MG63 (cell line): ENCODE measurements around the gene SRD5A2. TPM values are rescaled to one million over a fixed set of nuclear protein-coding genes. Genes with fewer than 3 reads are reported as not detected.
"Not testable (repeated sequence)": the region's sequence is repeated elsewhere in the genome, so short reads cannot be mapped to it uniquely, and the experiment has no call there.

Source experiments
- DNase-seq: peaks from one replicate; pipeline ENCODE4 v3.0.0-alpha.2; 2020
- H3K27me3 ChIP-seq: fragments of 250-450 bp; sonication (Bioruptor Pico); 2 replicates; pipeline ENCODE4 v1.5.1; 2020; ENCODE audit warnings: mild to moderate bottlenecking, moderate library complexity
- H3K36me3 ChIP-seq: fragments of 250-450 bp; sonication (Bioruptor Pico); 2 replicates; pipeline ENCODE4 v1.5.1; 2020; ENCODE audit warnings: mild to moderate bottlenecking, moderate library complexity
- H3K4me3 ChIP-seq: fragments of 250-450 bp; sonication (Bioruptor Pico); 2 replicates; pipeline ENCODE4 v1.5.1; 2020; ENCODE audit warnings: mild to moderate bottlenecking, moderate library complexity
- H3K9me3 ChIP-seq: fragments of 250-450 bp; sonication (Bioruptor Pico); 2 replicates; pipeline ENCODE4 v1.5.1; 2020; ENCODE audit warnings: mild to moderate bottlenecking, moderate library complexity
- total RNA-seq: library from RNA; depleted of rRNA; stranded (reverse); fragments of >200 nt; shearing (Covaris generic); gene quantifications from 2 replicates; pipeline ENCODE4 v1.2.3, GENCODE V29; 2014; ENCODE audit warnings: low replicate concordance; rRNA removed

The SRD5A2 gene
- total RNA-seq, 1 experiment from 2014 or later = not detected

DNA sequence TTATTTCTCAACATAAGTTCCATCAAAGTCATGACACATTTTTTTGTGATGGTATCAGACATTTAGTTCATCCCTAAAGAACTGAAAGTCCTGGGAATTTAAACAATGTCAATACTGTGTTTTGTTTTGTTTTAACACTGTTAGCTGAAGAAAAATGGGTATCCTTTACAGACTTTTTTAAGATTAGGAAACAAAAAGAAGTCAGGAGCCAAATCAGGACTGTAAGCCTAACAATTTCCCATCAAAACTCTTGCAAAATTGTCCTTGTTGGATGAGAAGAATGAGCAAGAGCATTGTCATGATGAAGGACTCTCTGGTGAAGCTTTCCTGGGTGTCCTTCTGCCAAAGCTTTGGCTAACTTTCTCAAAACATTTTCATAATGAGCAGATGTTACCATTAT lies 69.4 kb downstream of the SRD5A2 start:
- Histone ChIP-seq H3K4me3 (no peak overlapping the region), H3K9me3 (no peaks in the 10 kb centered on the region), H3K27me3 (no peaks in the 10 kb centered on the region), H3K36me3 (no peaks in the 10 kb centered on the region)
- no peak for DNase-seq

DNA sequence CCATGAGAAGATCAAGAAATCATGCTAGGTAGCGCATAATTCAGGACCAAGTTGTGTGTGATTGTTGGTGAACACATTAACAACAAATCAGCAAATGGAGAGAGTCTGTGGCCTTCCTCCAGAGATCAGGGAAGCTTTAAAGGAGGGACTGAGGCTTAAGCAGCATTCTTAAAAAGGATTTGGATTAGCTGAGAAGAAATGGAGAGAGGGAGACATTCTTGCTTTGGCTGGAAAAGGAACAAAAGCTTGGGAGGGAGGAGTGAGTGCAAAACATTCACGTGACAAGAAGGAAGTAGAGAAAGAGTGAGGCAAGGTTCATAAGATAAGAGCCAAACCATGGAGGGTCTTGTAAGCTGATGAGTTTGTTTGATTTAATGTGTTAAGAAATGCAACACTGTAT lies 75.6 kb downstream of the SRD5A2 start:
- Histone ChIP-seq H3K4me3 (no peak overlapping the region), H3K9me3 (no peaks in the 10 kb centered on the region), H3K36me3 (no peaks in the 10 kb centered on the region), H3K27me3 (no peaks in the 10 kb centered on the region)
- no peak for DNase-seq

DNA sequence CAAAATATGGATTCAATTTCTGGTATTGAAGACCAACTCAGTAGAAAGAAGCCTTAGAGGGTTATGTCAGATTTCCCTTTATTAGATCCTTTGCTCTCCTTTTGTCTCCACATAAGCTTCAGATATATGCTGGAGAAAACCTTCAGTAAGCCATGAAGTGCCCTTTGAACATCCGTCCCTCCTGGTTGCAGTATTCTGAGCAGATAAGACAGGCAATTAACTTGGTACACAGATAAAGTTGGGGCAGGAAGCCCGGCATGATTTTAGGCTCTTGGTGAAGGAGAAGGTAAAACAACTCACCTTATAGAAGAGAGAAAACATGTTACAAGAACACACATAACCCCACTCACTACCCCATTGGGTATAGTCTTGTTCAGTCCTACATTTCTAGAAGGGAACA lies 76.4 kb downstream of the SRD5A2 start:
- no peak for DNase-seq
- H3K4me3 ChIP-seq = no peak overlapping the region
- H3K36me3 ChIP-seq = no peaks in the 10 kb centered on the region
- no peaks in the 10 kb centered on the region for H3K9me3 ChIP-seq
- H3K27me3 ChIP-seq = no peaks in the 10 kb centered on the region

DNA sequence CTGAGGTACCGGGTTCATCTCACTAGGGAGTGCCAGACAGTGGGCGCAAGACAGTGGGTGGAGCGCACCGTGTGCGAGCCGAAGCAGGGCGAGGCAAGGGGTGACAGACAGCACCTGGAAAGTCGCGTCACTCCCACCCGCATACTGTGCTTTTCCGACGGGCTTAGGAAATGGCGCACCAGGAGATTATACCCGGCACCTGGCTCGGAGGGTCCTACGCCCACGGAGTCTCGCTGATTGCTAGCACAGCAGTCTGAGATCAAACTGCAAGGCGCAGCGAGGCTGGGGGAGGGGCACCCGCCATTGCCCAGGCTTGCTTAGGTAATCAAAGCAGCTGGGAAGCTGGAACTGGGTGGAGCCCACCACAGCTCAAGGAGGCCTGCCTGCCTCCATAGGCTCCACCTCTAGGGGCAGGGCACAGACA lies 84.3 kb downstream of the SRD5A2 start:
- not testable (repeated sequence) for H3K9me3 ChIP-seq, DNase-seq, H3K27me3 ChIP-seq, H3K36me3 ChIP-seq, H3K4me3 ChIP-seq

- not testable (repeated sequence) for H3K4me3 ChIP-seq, H3K9me3 ChIP-seq, H3K36me3 ChIP-seq, H3K27me3 ChIP-seq
- DNase-seq = peak; percentile 28
Observed at GRCh38 chr2:31489339-31489738, 91.4 kb downstream of the SRD5A2 start.

DNA sequence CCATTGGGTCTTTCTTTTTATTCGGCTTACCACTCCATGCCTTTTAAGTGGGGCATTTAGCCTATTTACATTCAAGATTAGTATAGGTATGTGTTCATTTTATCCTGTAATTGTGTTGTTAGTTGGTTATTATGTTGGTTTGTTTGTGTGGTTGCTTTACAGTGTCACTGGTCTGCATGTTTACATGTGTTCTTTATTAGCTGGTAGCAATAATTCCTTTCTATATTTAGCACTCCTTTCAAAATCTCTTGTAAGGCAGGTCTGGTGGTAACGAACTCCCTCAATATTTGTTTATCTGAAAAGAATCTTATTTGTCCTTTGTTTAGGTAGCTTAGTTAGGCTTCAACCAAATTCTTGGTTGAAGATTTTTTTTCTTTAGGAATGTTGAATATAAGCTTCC lies 97.5 kb downstream of the SRD5A2 start:
- no peaks in the 10 kb centered on the region for H3K27me3 ChIP-seq
- no peak overlapping the region for H3K4me3 ChIP-seq
- no peaks in the 10 kb centered on the region for H3K36me3 ChIP-seq
- no peaks in the 10 kb centered on the region for H3K9me3 ChIP-seq
- no peak for DNase-seq

DNA sequence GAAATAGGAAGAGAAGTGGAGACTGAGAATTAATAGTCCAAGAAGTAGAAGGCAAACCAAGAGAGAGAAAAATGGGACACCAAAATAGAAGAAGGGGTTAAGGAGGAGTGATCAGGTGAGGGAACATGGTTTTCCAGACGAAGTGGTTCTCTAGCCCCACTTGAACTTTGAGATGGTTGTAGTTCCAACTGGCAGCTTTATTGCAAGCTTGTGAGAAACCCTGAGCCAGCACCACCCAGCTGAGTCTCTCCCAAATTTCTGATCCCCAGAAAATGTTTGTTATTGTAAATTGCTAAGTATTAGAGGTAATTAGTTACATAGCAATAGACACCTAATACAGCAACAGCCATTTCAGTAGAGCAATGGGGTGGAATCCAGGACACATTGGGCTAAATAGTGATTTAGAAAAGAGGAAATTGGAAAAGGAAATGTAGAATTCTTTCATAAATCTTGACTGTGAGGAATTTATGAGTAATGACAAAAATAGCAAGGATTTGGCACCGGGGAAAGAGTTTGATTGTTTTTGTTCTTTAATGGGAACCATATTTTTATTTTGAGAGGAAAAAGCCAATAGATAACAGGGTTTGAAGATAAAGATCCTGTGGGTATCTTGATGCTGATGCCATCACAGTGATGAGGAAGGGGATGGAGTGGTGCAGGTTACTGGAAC lies 104.1 kb downstream of the SRD5A2 start:
- Histone ChIP-seq H3K9me3 (no peaks in the 10 kb centered on the region), H3K27me3 (no peaks in the 10 kb centered on the region), H3K4me3 (no peak overlapping the region), H3K36me3 (no peaks in the 10 kb centered on the region)
- peak; percentile 13 for DNase-seq

GRCh38 chr2:31475692-31476091 lies 105.0 kb downstream of the SRD5A2 start:
- H3K4me3 ChIP-seq = no peak overlapping the region
- H3K36me3 ChIP-seq = no peaks in the 10 kb centered on the region
- no peaks in the 10 kb centered on the region for H3K27me3 ChIP-seq
- H3K9me3 ChIP-seq = no peaks in the 10 kb centered on the region
- DNase-seq = peak; percentile 32

DNA sequence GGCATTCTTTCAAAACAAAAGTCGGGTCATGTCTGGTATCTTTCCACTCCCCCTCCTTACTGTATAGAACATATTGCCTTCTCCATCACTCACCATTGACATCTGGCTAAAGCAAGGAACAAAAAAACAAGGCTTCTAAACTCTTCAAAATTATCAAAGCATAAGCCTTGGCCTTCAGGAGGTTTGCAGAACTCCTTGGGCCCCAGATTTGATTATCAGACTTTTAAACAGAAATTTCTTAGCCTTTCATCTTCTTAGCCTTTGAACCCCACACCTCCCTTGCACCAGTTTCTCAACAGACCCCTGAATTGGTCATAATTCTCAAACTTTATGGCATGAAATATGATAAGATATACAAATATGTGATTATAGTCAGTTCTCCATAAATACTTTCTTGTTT lies 106.4 kb downstream of the SRD5A2 start:
- Histone ChIP-seq H3K4me3 (no peak overlapping the region), H3K27me3 (no peaks in the 10 kb centered on the region), H3K9me3 (no peaks in the 10 kb centered on the region), H3K36me3 (no peaks in the 10 kb centered on the region)
- no peak for DNase-seq

Other genes with a start within 250 kb of the SRD5A2 start
- gene XDH, start 166.2 kb downstream of the SRD5A2 start, total RNA-seq = 0.69 TPM in 1 of 2 replicates, not detected in the other